ENCODE measurements around the gene SUPT20HL1. TPM values are rescaled to one million over a fixed set of nuclear protein-coding genes. Genes with fewer than 3 reads are reported as not detected.

Gene SUPT20HL1
- total and polyA plus RNA-seq, 10 of the 15 experiments (the other 5 are each of a cell fraction or from before 2014, with no cell fraction given), result not detected

DNA sequence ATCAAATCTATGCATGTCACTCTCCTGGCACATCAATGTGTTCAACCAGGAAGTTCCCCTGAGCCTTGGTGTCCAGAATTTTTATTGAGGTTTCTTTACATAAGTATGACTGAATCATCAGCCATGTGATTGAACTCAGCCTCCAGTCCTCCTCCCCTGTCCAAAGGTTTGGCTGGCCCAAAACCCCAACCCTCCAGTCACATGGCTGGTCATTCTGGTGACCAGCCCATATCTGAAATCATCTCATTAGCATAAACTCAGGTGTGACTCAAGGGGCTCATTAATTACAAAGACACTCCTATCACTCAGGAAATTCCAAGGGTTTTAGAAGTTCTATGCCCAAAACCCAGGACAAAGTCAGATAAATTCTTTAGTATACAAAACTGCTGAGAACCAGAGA, 26.0 kb upstream of the SUPT20HL1 start:
- FAIRE-seq (no peak), ATAC-seq (no peak), DNase-seq (ENCODE audit: low read depth, low spot score) (no peak)
- in situ Hi-C loops (cut with MboI), result no loop called here
- RAD21 ChIA-PET (ENCODE audit: unreplicated experiment), result no interaction called here
- Histone ChIP-seq H3K4me1 (ENCODE audit: control insufficient read depth, insufficient read depth, low read length) (no peaks in the 10 kb centered on the region), H3K79me2 (ENCODE audit: control insufficient read depth, insufficient read depth, low read length) (no peaks in the 10 kb centered on the region), H3K4me3 (no peak overlapping the region), H3K27me3 (replicated peaks in 1 of 2; ENCODE audit: control insufficient read depth in 2 of 2, insufficient read depth in 2 of 2, low read length in 1 of 2) (no peaks in the 10 kb centered on the region), H3K9me3 (replicated peaks; ENCODE audit: control insufficient read depth, insufficient read depth, low read length) (no peaks in the 10 kb centered on the region), H3K9ac (ENCODE audit: control insufficient read depth, insufficient read depth, low read length) (no peak overlapping the region), H3K27ac (ENCODE audit: control insufficient read depth, insufficient read depth) (no peak overlapping the region), H4K20me1 (ENCODE audit: control insufficient read depth, insufficient read depth) (no peaks in the 10 kb centered on the region), H2AFZ (ENCODE audit: control insufficient read depth, low read depth, low read length) (no peak overlapping the region), H3K36me3 (ENCODE audit: control insufficient read depth in 2 of 2, insufficient read depth in 2 of 2, low read length in 1 of 2) (no peaks in the 10 kb centered on the region), H3K4me2 (ENCODE audit: control insufficient read depth, insufficient read depth) (no peak overlapping the region)
- intact Hi-C loops (cut with micrococcal nuclease; ENCODE audit: unreplicated experiment), result no loop called here
- SMC1A ChIA-PET (ENCODE audit: uncharacterized antibody, unreplicated experiment), result no interaction called here
- POLR2A ChIA-PET, result no interaction called here
- BruUV-seq (replicated peaks), result no TSS peak
- CTCF ChIA-PET, result no interaction called here
- no peak for TF ChIP-seq MTA3 (IDR thresholded peaks at IDR 0.05; ENCODE audit: borderline replicate concordance, low read length)

DNA sequence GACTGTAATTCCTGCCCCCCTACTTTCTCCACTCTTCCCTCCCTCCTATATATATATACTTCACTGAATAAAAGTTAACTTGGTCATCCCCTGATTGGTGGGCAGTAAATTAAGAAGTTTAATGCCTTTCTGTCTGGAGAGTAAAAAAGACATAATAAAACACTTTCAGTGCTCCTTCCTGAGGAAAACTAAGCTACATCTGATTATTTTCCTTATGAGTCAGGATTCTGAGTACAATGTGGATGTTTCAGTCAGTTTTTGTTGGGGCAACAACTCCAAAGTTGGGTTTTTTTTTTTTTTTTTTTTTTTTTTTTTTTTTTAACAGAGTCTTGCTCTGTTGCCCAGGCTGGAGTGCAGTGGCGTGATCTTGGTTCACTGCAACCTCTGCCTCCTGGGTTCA, 24.6 kb upstream of the SUPT20HL1 start:
- no peak for DNase-seq (ENCODE audit: low read depth, low spot score)
- Histone ChIP-seq H2AFZ (ENCODE audit: control insufficient read depth, low read depth, low read length) (no peak overlapping the region), H3K27me3 (replicated peaks in 1 of 2; ENCODE audit: control insufficient read depth in 2 of 2, insufficient read depth in 2 of 2, low read length in 1 of 2) (no peaks in the 10 kb centered on the region), H3K9me3 (replicated peaks; ENCODE audit: control insufficient read depth, insufficient read depth, low read length) (no peaks in the 10 kb centered on the region), H3K79me2 (ENCODE audit: control insufficient read depth, insufficient read depth, low read length) (no peaks in the 10 kb centered on the region), H3K4me2 (ENCODE audit: control insufficient read depth, insufficient read depth) (no peak overlapping the region), H3K27ac (ENCODE audit: control insufficient read depth, insufficient read depth) (no peak overlapping the region), H3K9ac (ENCODE audit: control insufficient read depth, insufficient read depth, low read length) (no peak overlapping the region), H3K36me3 (ENCODE audit: control insufficient read depth in 2 of 2, insufficient read depth in 2 of 2, low read length in 1 of 2) (no peaks in the 10 kb centered on the region), H3K4me1 (ENCODE audit: control insufficient read depth, insufficient read depth, low read length) (no peaks in the 10 kb centered on the region), H3K4me3 (no peak overlapping the region), H4K20me1 (ENCODE audit: control insufficient read depth, insufficient read depth) (no peaks in the 10 kb centered on the region)
- FAIRE-seq, result no peak
- ChIA-PET SMC1A (ENCODE audit: uncharacterized antibody, unreplicated experiment) (no interaction called here), RAD21 (ENCODE audit: unreplicated experiment) (no interaction called here), POLR2A (interaction anchor here (0.7 kb wide), 1 partner anchor 330 kb away, joined by 5 read pairs; no protein-coding TSS in a partner anchor), CTCF (no interaction called here)
- BruUV-seq (replicated peaks), result no TSS peak
- WGBS (ENCODE audit: insufficient coverage, insufficient replicate concordance, low lambda C conversion rate, missing lambda C conversion rate), result 14% methylated on average over 1 of the region's 1 CpG
- intact Hi-C loops (cut with micrococcal nuclease; ENCODE audit: unreplicated experiment), result no loop called here
- no peak for ATAC-seq
- in situ Hi-C loops (cut with MboI), result no loop called here
- TF ChIP-seq FOS (IDR thresholded peaks at IDR 0.05; ENCODE audit: borderline replicate concordance, extremely low read depth, insufficient read length), result no peak
- TF ChIP-seq, protein P1, sequence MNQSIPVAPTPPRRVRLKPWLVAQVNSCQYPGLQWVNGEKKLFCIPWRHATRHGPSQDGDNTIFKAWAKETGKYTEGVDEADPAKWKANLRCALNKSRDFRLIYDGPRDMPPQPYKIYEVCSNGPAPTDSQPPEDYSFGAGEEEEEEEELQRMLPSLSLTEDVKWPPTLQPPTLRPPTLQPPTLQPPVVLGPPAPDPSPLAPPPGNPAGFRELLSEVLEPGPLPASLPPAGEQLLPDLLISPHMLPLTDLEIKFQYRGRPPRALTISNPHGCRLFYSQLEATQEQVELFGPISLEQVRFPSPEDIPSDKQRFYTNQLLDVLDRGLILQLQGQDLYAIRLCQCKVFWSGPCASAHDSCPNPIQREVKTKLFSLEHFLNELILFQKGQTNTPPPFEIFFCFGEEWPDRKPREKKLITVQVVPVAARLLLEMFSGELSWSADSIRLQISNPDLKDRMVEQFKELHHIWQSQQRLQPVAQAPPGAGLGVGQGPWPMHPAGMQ (IDR thresholded peaks at IDR 0.05; ENCODE audit: borderline replicate concordance), result no peak
- TF ChIP-seq SIN3A (IDR thresholded peaks at IDR 0.05; ENCODE audit: low read depth, low read length), result no peak
- no peak for TF ChIP-seq NFIC (IDR thresholded peaks at IDR 0.05; ENCODE audit: low read depth, low read length)
- no peak for TF ChIP-seq YBX1 (IDR thresholded peaks at IDR 0.05)
- TF ChIP-seq, protein P2, sequence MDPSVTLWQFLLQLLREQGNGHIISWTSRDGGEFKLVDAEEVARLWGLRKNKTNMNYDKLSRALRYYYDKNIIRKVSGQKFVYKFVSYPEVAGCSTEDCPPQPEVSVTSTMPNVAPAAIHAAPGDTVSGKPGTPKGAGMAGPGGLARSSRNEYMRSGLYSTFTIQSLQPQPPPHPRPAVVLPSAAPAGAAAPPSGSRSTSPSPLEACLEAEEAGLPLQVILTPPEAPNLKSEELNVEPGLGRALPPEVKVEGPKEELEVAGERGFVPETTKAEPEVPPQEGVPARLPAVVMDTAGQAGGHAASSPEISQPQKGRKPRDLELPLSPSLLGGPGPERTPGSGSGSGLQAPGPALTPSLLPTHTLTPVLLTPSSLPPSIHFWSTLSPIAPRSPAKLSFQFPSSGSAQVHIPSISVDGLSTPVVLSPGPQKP (IDR thresholded peaks at IDR 0.05; ENCODE audit: low read depth, low read length), result no peak
- TF ChIP-seq, protein P3, sequence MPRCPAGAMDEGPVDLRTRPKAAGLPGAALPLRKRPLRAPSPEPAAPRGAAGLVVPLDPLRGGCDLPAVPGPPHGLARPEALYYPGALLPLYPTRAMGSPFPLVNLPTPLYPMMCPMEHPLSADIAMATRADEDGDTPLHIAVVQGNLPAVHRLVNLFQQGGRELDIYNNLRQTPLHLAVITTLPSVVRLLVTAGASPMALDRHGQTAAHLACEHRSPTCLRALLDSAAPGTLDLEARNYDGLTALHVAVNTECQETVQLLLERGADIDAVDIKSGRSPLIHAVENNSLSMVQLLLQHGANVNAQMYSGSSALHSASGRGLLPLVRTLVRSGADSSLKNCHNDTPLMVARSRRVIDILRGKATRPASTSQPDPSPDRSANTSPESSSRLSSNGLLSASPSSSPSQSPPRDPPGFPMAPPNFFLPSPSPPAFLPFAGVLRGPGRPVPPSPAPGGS (IDR thresholded peaks at IDR 0.05; ENCODE audit: borderline replicate concordance, insufficient read depth, low read depth, low read length, poor library complexity, severe bottlenecking), result no peak
- no peak for TF ChIP-seq CBX5 (IDR thresholded peaks at IDR 0.05; ENCODE audit: low read depth)
- TF ChIP-seq ESRRA (IDR thresholded peaks at IDR 0.05; ENCODE audit: low read length), result no peak
- no peak for TF ChIP-seq NFXL1 (IDR thresholded peaks at IDR 0.05; ENCODE audit: borderline replicate concordance)
- TF ChIP-seq, protein P4, sequence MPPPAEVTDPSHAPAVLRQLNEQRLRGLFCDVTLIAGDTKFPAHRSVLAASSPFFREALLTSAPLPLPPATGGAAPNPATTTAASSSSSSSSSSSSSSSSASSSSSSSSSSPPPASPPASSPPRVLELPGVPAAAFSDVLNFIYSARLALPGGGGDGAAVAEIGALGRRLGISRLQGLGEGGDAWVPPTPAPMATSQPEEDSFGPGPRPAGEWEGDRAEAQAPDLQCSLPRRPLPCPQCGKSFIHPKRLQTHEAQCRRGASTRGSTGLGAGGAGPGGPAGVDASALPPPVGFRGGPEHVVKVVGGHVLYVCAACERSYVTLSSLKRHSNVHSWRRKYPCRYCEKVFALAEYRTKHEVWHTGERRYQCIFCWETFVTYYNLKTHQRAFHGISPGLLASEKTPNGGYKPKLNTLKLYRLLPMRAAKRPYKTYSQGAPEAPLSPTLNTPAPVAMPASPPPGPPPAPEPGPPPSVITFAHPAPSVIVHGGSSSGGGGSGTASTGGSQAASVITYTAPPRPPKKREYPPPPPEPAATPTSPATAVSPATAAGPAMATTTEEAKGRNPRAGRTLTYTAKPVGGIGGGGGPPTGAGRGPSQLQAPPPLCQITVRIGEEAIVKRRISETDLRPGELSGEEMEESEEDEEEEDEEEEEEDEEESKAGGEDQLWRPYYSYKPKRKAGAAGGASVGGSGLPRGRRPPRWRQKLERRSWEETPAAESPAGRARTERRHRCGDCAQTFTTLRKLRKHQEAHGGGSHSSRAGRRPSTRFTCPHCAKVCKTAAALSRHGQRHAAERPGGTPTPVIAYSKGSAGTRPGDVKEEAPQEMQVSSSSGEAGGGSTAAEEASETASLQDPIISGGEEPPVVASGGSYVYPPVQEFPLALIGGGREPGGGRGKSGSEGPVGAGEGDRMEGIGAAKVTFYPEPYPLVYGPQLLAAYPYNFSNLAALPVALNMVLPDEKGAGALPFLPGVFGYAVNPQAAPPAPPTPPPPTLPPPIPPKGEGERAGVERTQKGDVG (CRISPR knock-in tag; IDR thresholded peaks at IDR 0.05), result no peak
